ENCODE data around the gene PFDN4.
"Not testable (repeated sequence)": the region's sequence is repeated elsewhere in the genome, so short reads cannot be mapped to it uniquely, and the experiment has no call there.

PFDN4 gene

GRCh38 chr20:54227241-54227640 is 19.4 kb downstream of the PFDN4 start:
- DNase-seq (ENCODE audit: low read depth, low spot score): no peak
- H3K27ac ChIP-seq (ENCODE audit: low read length): no peak overlapping the region
- no peaks in the 10 kb centered on the region for H3K9me3 ChIP-seq (ENCODE audit: control insufficient read depth, insufficient read depth, low read length)
- no peak overlapping the region for H3K4me3 ChIP-seq (ENCODE audit: low read length)
- no peaks in the 10 kb centered on the region for H3K36me3 ChIP-seq (ENCODE audit: control insufficient read depth, insufficient read depth, low read length)
- 0 out of 2 replicates have a peak, but pooled peaks cover under 1% of the 10 kb centered on the region for H3K4me1 ChIP-seq (ENCODE audit: control insufficient read depth, insufficient read depth, low read length)
- no peaks in the 10 kb centered on the region for H3K27me3 ChIP-seq (ENCODE audit: control insufficient read depth, insufficient read depth, low read length)

- Histone ChIP-seq H3K36me3 (ENCODE audit: control insufficient read depth, insufficient read depth, low read length) (no peaks in the 10 kb centered on the region), H3K4me3 (ENCODE audit: low read length) (no peak overlapping the region), H3K9me3 (ENCODE audit: control insufficient read depth, insufficient read depth, low read length) (no peaks in the 10 kb centered on the region), H3K4me1 (ENCODE audit: control insufficient read depth, insufficient read depth, low read length) (no peaks in the 10 kb centered on the region), H3K27me3 (ENCODE audit: control insufficient read depth, insufficient read depth, low read length) (no peaks in the 10 kb centered on the region), H3K27ac (ENCODE audit: low read length) (no peak overlapping the region)
- WGBS (ENCODE audit: insufficient coverage, insufficient read length): no CpG with 5 or more reads among the region's 5 CpGs
- no peak for DNase-seq (ENCODE audit: low read depth, low spot score)
Measured at GRCh38 chr20:54227751-54228150, 19.9 kb downstream of the PFDN4 start.

- Histone ChIP-seq H3K27me3 (ENCODE audit: control insufficient read depth, insufficient read depth, low read length) (no peaks in the 10 kb centered on the region), H3K4me1 (ENCODE audit: control insufficient read depth, insufficient read depth, low read length) (no peaks in the 10 kb centered on the region), H3K4me3 (ENCODE audit: low read length) (no peak overlapping the region), H3K36me3 (ENCODE audit: control insufficient read depth, insufficient read depth, low read length) (no peaks in the 10 kb centered on the region), H3K27ac (ENCODE audit: low read length) (no peak overlapping the region), H3K9me3 (ENCODE audit: control insufficient read depth, insufficient read depth, low read length) (no peaks in the 10 kb centered on the region)
- no peak for DNase-seq (ENCODE audit: low read depth, low spot score)
- WGBS (ENCODE audit: insufficient coverage, insufficient read length): no CpG with 5 or more reads among the region's 3 CpGs
Measured at GRCh38 chr20:54228841-54229240, 21.0 kb downstream of the PFDN4 start.

- no peaks in the 10 kb centered on the region for H3K27me3 ChIP-seq (ENCODE audit: control insufficient read depth, insufficient read depth, low read length)
- no peaks in the 10 kb centered on the region for H3K4me1 ChIP-seq (ENCODE audit: control insufficient read depth, insufficient read depth, low read length)
- no peak for DNase-seq (ENCODE audit: low read depth, low spot score)
- H3K9me3 ChIP-seq (ENCODE audit: control insufficient read depth, insufficient read depth, low read length): no peaks in the 10 kb centered on the region
- 100% methylated on average over 1 of the region's 2 CpGs for WGBS (ENCODE audit: insufficient coverage, insufficient read length)
- no peaks in the 10 kb centered on the region for H3K36me3 ChIP-seq (ENCODE audit: control insufficient read depth, insufficient read depth, low read length)
- H3K27ac ChIP-seq (ENCODE audit: low read length): no peak overlapping the region
- H3K4me3 ChIP-seq (ENCODE audit: low read length): no peak overlapping the region
Measured at GRCh38 chr20:54229566-54230160, 21.8 kb downstream of the PFDN4 start.

- Histone ChIP-seq H3K36me3 (ENCODE audit: control insufficient read depth, insufficient read depth, low read length) (no peaks in the 10 kb centered on the region), H3K4me1 (ENCODE audit: control insufficient read depth, insufficient read depth, low read length) (no peaks in the 10 kb centered on the region), H3K27ac (ENCODE audit: low read length) (no peak overlapping the region), H3K9me3 (ENCODE audit: control insufficient read depth, insufficient read depth, low read length) (no peaks in the 10 kb centered on the region), H3K27me3 (ENCODE audit: control insufficient read depth, insufficient read depth, low read length) (no peaks in the 10 kb centered on the region), H3K4me3 (ENCODE audit: low read length) (no peak overlapping the region)
- WGBS (ENCODE audit: insufficient coverage, insufficient read length): no CpG with 5 or more reads among the region's 3 CpGs
- no peak for DNase-seq (ENCODE audit: low read depth, low spot score)
Measured at GRCh38 chr20:54231036-54231435, 23.1 kb downstream of the PFDN4 start.

GRCh38 chr20:54234991-54235390 is 27.1 kb downstream of the PFDN4 start:
- Histone ChIP-seq H3K4me3 (ENCODE audit: low read length) (no peak overlapping the region), H3K27me3 (ENCODE audit: control insufficient read depth, insufficient read depth, low read length) (no peaks in the 10 kb centered on the region), H3K27ac (ENCODE audit: low read length) (no peak overlapping the region), H3K9me3 (ENCODE audit: control insufficient read depth, insufficient read depth, low read length) (no peaks in the 10 kb centered on the region), H3K4me1 (ENCODE audit: control insufficient read depth, insufficient read depth, low read length) (no peaks in the 10 kb centered on the region), H3K36me3 (ENCODE audit: control insufficient read depth, insufficient read depth, low read length) (no peaks in the 10 kb centered on the region)
- DNase-seq (ENCODE audit: low read depth, low spot score): no peak
- WGBS (ENCODE audit: insufficient coverage, insufficient read length): no CpG with 5 or more reads among the region's 2 CpGs

GRCh38 chr20:54237116-54237943 is 29.4 kb downstream of the PFDN4 start:
- 100% methylated on average over 1 of the region's 12 CpGs for WGBS (ENCODE audit: insufficient coverage, insufficient read length)
- H3K27me3 ChIP-seq (ENCODE audit: control insufficient read depth, insufficient read depth, low read length): no peaks in the 10 kb centered on the region
- no peaks in the 10 kb centered on the region for H3K9me3 ChIP-seq (ENCODE audit: control insufficient read depth, insufficient read depth, low read length)
- no peak overlapping the region for H3K27ac ChIP-seq (ENCODE audit: low read length)
- H3K36me3 ChIP-seq (ENCODE audit: control insufficient read depth, insufficient read depth, low read length): no peaks in the 10 kb centered on the region
- DNase-seq (ENCODE audit: low read depth, low spot score): no peak
- H3K4me1 ChIP-seq (ENCODE audit: control insufficient read depth, insufficient read depth, low read length): no peaks in the 10 kb centered on the region
- no peak overlapping the region for H3K4me3 ChIP-seq (ENCODE audit: low read length)

GRCh38 chr20:54244113-54244512 is 36.2 kb downstream of the PFDN4 start:
- no peaks in the 10 kb centered on the region for H3K36me3 ChIP-seq (ENCODE audit: control insufficient read depth, insufficient read depth, low read length)
- WGBS (ENCODE audit: insufficient coverage, insufficient read length): no CpG with 5 or more reads among the region's 4 CpGs
- DNase-seq (ENCODE audit: low read depth, low spot score): no peak
- H3K9me3 ChIP-seq (ENCODE audit: control insufficient read depth, insufficient read depth, low read length): no peaks in the 10 kb centered on the region
- no peak overlapping the region for H3K4me3 ChIP-seq (ENCODE audit: low read length)
- no peaks in the 10 kb centered on the region for H3K4me1 ChIP-seq (ENCODE audit: control insufficient read depth, insufficient read depth, low read length)
- no peak overlapping the region for H3K27ac ChIP-seq (ENCODE audit: low read length)
- H3K27me3 ChIP-seq (ENCODE audit: control insufficient read depth, insufficient read depth, low read length): no peaks in the 10 kb centered on the region

- H3K4me1 ChIP-seq (ENCODE audit: control insufficient read depth, insufficient read depth, low read length); H3K27me3 ChIP-seq (ENCODE audit: control insufficient read depth, insufficient read depth, low read length); H3K4me3 ChIP-seq (ENCODE audit: low read length); H3K9me3 ChIP-seq (ENCODE audit: control insufficient read depth, insufficient read depth, low read length); H3K27ac ChIP-seq (ENCODE audit: low read length); H3K36me3 ChIP-seq (ENCODE audit: control insufficient read depth, insufficient read depth, low read length); DNase-seq (ENCODE audit: low read depth, low spot score): not testable (repeated sequence)
- no CpG with 5 or more reads among the region's 4 CpGs for WGBS (ENCODE audit: insufficient coverage, insufficient read length)
Measured at GRCh38 chr20:54248705-54249104, 40.8 kb downstream of the PFDN4 start.

- H3K4me3 ChIP-seq (ENCODE audit: low read length): no peak overlapping the region
- no peaks in the 10 kb centered on the region for H3K36me3 ChIP-seq (ENCODE audit: control insufficient read depth, insufficient read depth, low read length)
- no peak overlapping the region for H3K27ac ChIP-seq (ENCODE audit: low read length)
- H3K27me3 ChIP-seq (ENCODE audit: control insufficient read depth, insufficient read depth, low read length): no peaks in the 10 kb centered on the region
- WGBS (ENCODE audit: insufficient coverage, insufficient read length): no CpG with 5 or more reads among the region's 10 CpGs
- DNase-seq (ENCODE audit: low read depth, low spot score): no peak
- H3K9me3 ChIP-seq (ENCODE audit: control insufficient read depth, insufficient read depth, low read length): no peaks in the 10 kb centered on the region
- no peaks in the 10 kb centered on the region for H3K4me1 ChIP-seq (ENCODE audit: control insufficient read depth, insufficient read depth, low read length)
Measured at GRCh38 chr20:54250691-54251090, 42.8 kb downstream of the PFDN4 start.

GRCh38 chr20:54251096-54251495 is 43.2 kb downstream of the PFDN4 start:
- DNase-seq (ENCODE audit: low read depth, low spot score): no peak
- Histone ChIP-seq H3K4me1 (ENCODE audit: control insufficient read depth, insufficient read depth, low read length) (no peaks in the 10 kb centered on the region), H3K9me3 (ENCODE audit: control insufficient read depth, insufficient read depth, low read length) (no peaks in the 10 kb centered on the region), H3K36me3 (ENCODE audit: control insufficient read depth, insufficient read depth, low read length) (no peaks in the 10 kb centered on the region), H3K27ac (ENCODE audit: low read length) (no peak overlapping the region), H3K27me3 (ENCODE audit: control insufficient read depth, insufficient read depth, low read length) (no peaks in the 10 kb centered on the region), H3K4me3 (ENCODE audit: low read length) (no peak overlapping the region)
- WGBS (ENCODE audit: insufficient coverage, insufficient read length): no CpG with 5 or more reads among the region's 3 CpGs
